ENCODE results near the gene WBP1L. TPM values are rescaled to one million over a fixed set of nuclear protein-coding genes. Genes with fewer than 3 reads are reported as not detected.

WBP1L gene
- total and polyA plus RNA-seq, 2 of the 13 experiments (the other 11 are each of a cell fraction or from before 2014, with no cell fraction given): 8.3 to 12.3 TPM

DNA sequence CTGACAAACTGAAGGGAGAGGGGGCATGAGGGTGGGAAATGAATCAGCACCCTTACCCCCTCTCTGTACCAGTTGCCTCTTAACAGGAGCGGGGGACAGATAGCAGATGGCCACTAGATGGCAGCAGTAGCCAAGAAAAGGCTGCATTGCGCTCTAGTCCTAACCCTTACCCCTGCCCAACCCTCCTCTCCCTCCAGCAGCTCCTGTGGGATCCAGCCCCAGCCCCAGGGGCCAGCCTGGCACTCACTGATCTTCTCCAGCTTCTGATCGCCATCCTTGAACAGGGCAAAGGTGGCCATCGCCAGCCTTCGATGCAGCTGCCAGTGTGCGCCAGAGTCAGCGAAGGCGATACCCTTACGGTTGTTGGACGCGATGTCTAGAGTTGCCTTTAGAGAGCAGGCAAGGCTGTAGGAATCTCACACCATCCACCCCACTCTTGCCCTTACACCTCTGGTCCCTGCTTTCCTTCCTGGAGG is 91.3 kb downstream of the WBP1L start:
- H2AFZ ChIP-seq (ENCODE audit: low read length): no peak overlapping the region
- intact Hi-C loops (cut with micrococcal nuclease; ENCODE audit: unreplicated experiment): loop anchor here (1.0 to 2.0 kb wide), 4 partner anchors 66 to 234 kb away; no protein-coding TSS in a partner anchor
- H3K4me1 ChIP-seq (ENCODE audit: insufficient read depth, low read length): peaks cover 31% of the 10 kb centered on the region
- ChIA-PET POLR2A (interaction anchor here (1.0 kb wide), 1 partner anchor 66 kb away, joined by 3 read pairs; no protein-coding TSS in a partner anchor), CTCF (ENCODE audit: low intra/inter-chr PET ratio, low total read pairs) (interaction anchor here (0.8 to 3.0 kb wide), 7 partner anchors 66 to 499 kb away, joined by 3 to 40 read pairs (median 6); no protein-coding TSS in a partner anchor)
- ATAC-seq: peak; percentile 93
- 74% methylated on average over 10 of the region's 11 CpGs for WGBS (ENCODE audit: low lambda C conversion rate)
- H3K79me2 ChIP-seq (ENCODE audit: insufficient read depth, low read length): no peaks in the 10 kb centered on the region
- in situ Hi-C loops (cut with HindIII; ENCODE audit: extremely low pct_ligation_motif_present, low pct_unique_long_range_greater_than_20kb): loop anchor here (5.0 kb wide), 1 partner anchor 82 kb away; the partner anchor contains the start of gene CNNM2
- H3K4me3 ChIP-seq (replicated peaks in 1 of 3; ENCODE audit: insufficient read depth in 1 of 3, low read depth in 2 of 3, low read length in 3 of 3): no peak overlapping the region
- H3K27ac ChIP-seq (ENCODE audit: extremely low read length, insufficient read depth, low read length): no peak overlapping the region
- no peak overlapping the region for H3K4me2 ChIP-seq (ENCODE audit: low read depth, low read length)
- H3K9ac ChIP-seq (ENCODE audit: insufficient read depth, low read depth, low read length): no peak overlapping the region
- H3K27me3 ChIP-seq (ENCODE audit: control insufficient read depth in 1 of 2, insufficient read depth in 2 of 2, low read length in 2 of 2): no peaks in the 10 kb centered on the region; a peak in 2 of 5 replicates
- peak; percentile 94 for FAIRE-seq
- no TSS peak for BruUV-seq (replicated peaks)
- peak; percentile 62 for DNase-seq (ENCODE audit: low spot score)
- H4K20me1 ChIP-seq (ENCODE audit: insufficient read depth, low read length): no peaks in the 10 kb centered on the region
- peaks cover 13% of the 10 kb centered on the region; the same call in 1 of the 2 replicates for H3K9me3 ChIP-seq (ENCODE audit: low read length)
- no peaks in the 10 kb centered on the region for H3K36me3 ChIP-seq (replicated peaks in 1 of 2; ENCODE audit: control insufficient read depth in 1 of 2, insufficient read depth in 2 of 2, low read length in 2 of 2)
- TF ChIP-seq SOX6 (IDR thresholded peaks at IDR 0.05) (no peak), SOX6 (CRISPR knock-in tag; IDR thresholded peaks at IDR 0.05) (0 out of 2 replicates have a peak, but pooled peaks have one; percentile 34), ZNF136 (CRISPR knock-in tag; IDR thresholded peaks at IDR 0.05; ENCODE audit: low read depth) (no peak), ZFP91 (CRISPR knock-in tag; IDR thresholded peaks at IDR 0.05; ENCODE audit: borderline replicate concordance) (peak; percentile 55; the same call in 1 of the 2 replicates), ZNF703 (CRISPR knock-in tag; IDR thresholded peaks at IDR 0.05; ENCODE audit: borderline replicate concordance) (no peak), MYC (CRISPR knock-in tag; IDR thresholded peaks at IDR 0.05; ENCODE audit: borderline replicate concordance) (0 out of 2 replicates have a peak, but pooled peaks have one; percentile 21), ZFP62 (CRISPR knock-in tag; IDR thresholded peaks at IDR 0.05) (no peak), ZNF614 (CRISPR knock-in tag; IDR thresholded peaks at IDR 0.05; ENCODE audit: borderline replicate concordance) (no peak), SAFB2 (CRISPR knock-in tag; IDR thresholded peaks at IDR 0.05; ENCODE audit: borderline replicate concordance, low read depth) (no peak), NFKB2 (CRISPR knock-in tag; IDR thresholded peaks at IDR 0.05; ENCODE audit: borderline replicate concordance) (peak; percentile 57; the same call in 1 of the 2 replicates), ZNF83 (CRISPR knock-in tag; IDR thresholded peaks at IDR 0.05; ENCODE audit: borderline replicate concordance) (0 out of 2 replicates have a peak, but pooled peaks have one; percentile 52), NRL (CRISPR knock-in tag; IDR thresholded peaks at IDR 0.05; ENCODE audit: borderline replicate concordance) (0 out of 2 replicates have a peak, but pooled peaks have one; percentile 42), ZNF891 (CRISPR knock-in tag; IDR thresholded peaks at IDR 0.05) (0 out of 2 replicates have a peak, but pooled peaks have one; percentile 49), FOSL2 (CRISPR knock-in tag; IDR thresholded peaks at IDR 0.05) (peak; percentile 23; the same call in 1 of the 2 replicates), SMC3 (IDR thresholded peaks at IDR 0.05; ENCODE audit: low read length) (peak; percentile 95), HMGXB4 (CRISPR knock-in tag; IDR thresholded peaks at IDR 0.05; ENCODE audit: borderline replicate concordance in 1 of 2, low read depth in 1 of 2) (0 out of 4 replicates have a peak, but pooled peaks of 1 of the 2 experiments have one; percentile 27), SP2 (CRISPR knock-in tag; IDR thresholded peaks at IDR 0.05) (0 out of 2 replicates have a peak, but pooled peaks have one; percentile 13), MAZ (IDR thresholded peaks at IDR 0.05; ENCODE audit: borderline replicate concordance, low read depth, low read length) (no peak), MAZ (CRISPR knock-in tag; IDR thresholded peaks at IDR 0.05; ENCODE audit: low read depth) (no peak), LCORL (IDR thresholded peaks at IDR 0.05) (no peak), LCORL (CRISPR knock-in tag; IDR thresholded peaks at IDR 0.05) (0 out of 2 replicates have a peak, but pooled peaks have one; percentile 44), ZNF605 (CRISPR knock-in tag; IDR thresholded peaks at IDR 0.05) (no peak)
